Mucosa of descending colon (tissue), 3 donors: ENCODE data around the gene URAD. TPM values are rescaled to one million over a fixed set of nuclear protein-coding genes. Genes with fewer than 3 reads are reported as not detected.

Experiments
- ATAC-seq: fragments of 200-7000 bp; cut with Tn5 transposase; one replicate; pipeline ENCODE4 v1.9.1; 2020; ENCODE audit warnings: mild to moderate bottlenecking, moderate library complexity
- DNase-seq, 3 donors: peaks; one replicate each; pipeline ENCODE4 v3.0.0-alpha.2; 2020
- H3K36me3 ChIP-seq: fragments of 200-600 bp; one replicate; pipeline ENCODE4 v1.8.0; 2021; ENCODE audit warnings: low read depth, mild to moderate bottlenecking
- H3K4me1 ChIP-seq: fragments of 200-600 bp; one replicate; pipeline ENCODE4 v1.8.0; 2021; ENCODE audit warnings: low read depth, mild to moderate bottlenecking
- H3K4me3 ChIP-seq: fragments of 200-600 bp; one replicate; pipeline ENCODE4 v1.8.0; 2021; ENCODE audit warnings: mild to moderate bottlenecking
- H3K9me3 ChIP-seq: fragments of 200-600 bp; one replicate; pipeline ENCODE4 v1.8.0; 2021; ENCODE audit warnings: mild to moderate bottlenecking
- intact Hi-C, 2 donors: fragments of 100-400 bp; cut with DNase I in 1 of 2; cut with micrococcal nuclease in 1 of 2; formaldehyde crosslinking; loops; one replicate each; pipeline versions ENCODE4 v1.11.0 to v1.11.1; 2022; cut with DNase I, micrococcal nuclease
- total RNA-seq, 3 donors: library from RNA; stranded (reverse); fragmentation: NEBNext Ultra II Directional in 2 of 3; extraction: Animal tissue kit (Norgen Biotek cat#: 25700) in 2 of 3; gene quantifications; one replicate each; pipeline versions ENCODE4 v1.2.1 to v1.2.4, GENCODE V29; 2021 to 2023
- TF ChIP-seq, protein P1 (sequence below): fragments of 200-600 bp; IDR thresholded peaks from one replicate; pipeline ENCODE4 v1.8.0; 2022; ENCODE audit warnings: antibody characterized with exemption, mild to moderate bottlenecking
- donor health status: DM: no; HTN: no; CAD: no; lungs with moderate emphysema.
- donor health status: DM: no; HTN: no; CAD: no.
- donor health status: DM: no; HTN: yes; CAD: no.

URAD gene
- total RNA-seq, 3 donors from 2014 or later = 17.9 to 62.9 (median 23.9) TPM

DNA sequence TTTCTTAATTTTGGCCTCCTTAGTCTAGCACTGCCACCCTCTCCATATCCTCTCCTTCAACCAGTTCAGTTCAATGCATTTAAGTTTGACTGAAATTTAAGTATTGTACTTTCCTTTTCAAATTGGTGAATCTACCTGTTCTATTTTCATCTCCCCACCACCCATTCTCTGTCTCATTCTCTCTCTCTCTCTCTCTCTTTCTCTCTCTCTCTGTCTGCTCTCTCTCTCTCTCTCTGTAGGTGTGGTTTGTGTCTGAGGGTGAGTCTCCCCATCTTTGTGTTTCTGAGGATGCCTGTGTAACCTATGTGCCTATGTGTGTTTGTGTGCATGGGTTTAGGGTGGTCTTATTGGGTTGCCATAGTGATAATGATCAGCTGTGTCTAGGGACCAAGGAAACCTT is 58.6 kb downstream of the URAD start:
- no peak overlapping the region for H3K4me3 ChIP-seq
- no peak for DNase-seq
- TF ChIP-seq, protein P1, sequence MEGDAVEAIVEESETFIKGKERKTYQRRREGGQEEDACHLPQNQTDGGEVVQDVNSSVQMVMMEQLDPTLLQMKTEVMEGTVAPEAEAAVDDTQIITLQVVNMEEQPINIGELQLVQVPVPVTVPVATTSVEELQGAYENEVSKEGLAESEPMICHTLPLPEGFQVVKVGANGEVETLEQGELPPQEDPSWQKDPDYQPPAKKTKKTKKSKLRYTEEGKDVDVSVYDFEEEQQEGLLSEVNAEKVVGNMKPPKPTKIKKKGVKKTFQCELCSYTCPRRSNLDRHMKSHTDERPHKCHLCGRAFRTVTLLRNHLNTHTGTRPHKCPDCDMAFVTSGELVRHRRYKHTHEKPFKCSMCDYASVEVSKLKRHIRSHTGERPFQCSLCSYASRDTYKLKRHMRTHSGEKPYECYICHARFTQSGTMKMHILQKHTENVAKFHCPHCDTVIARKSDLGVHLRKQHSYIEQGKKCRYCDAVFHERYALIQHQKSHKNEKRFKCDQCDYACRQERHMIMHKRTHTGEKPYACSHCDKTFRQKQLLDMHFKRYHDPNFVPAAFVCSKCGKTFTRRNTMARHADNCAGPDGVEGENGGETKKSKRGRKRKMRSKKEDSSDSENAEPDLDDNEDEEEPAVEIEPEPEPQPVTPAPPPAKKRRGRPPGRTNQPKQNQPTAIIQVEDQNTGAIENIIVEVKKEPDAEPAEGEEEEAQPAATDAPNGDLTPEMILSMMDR = no peak
- intact Hi-C loops = no loop called here
- ATAC-seq = no peak
- H3K4me1 ChIP-seq = no peaks in the 10 kb centered on the region
- H3K36me3 ChIP-seq = no peaks in the 10 kb centered on the region
- no peaks in the 10 kb centered on the region for H3K9me3 ChIP-seq

DNA sequence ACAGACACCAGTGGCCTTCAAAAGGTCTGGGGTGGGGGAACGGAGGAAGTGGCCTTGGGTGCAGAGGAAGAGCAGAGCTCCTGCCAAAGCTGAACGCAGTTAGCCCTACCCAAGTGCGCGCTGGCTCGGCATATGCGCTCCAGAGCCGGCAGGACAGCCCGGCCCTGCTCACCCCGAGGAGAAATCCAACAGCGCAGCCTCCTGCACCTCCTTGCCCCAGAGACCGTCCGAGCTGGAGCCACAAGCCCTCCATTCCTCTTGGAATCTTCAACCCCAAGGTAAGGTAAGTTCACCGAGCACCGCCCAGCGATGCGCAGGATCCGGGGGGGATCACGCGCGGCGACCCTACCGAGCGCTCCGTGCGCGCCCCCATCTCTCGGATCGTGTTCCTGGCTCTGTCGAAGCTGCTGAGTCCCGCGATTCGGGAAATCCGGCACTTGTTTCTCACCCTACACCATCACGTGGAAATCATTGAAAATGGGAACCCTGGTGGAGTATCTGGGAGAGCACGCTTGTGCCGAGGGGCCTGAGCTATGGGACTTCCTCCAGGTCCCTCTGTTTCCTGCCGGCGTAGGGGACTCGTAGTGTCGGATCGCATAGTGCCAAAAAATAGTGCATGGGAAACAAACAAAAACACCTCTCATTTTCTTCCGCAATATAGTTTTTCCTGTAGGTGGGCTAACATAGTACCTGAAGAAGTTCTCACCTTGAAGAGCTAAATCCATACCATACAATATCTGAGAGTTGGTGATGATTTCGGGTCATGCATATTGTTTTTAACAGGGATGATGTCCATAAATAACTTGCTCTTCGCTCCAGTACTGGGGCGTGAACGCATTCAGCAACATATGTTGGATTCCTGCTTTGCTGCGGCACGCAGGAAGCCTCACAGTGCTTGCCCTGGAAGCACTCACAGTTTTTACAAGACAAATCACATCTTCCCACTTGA is 59.4 kb downstream of the URAD start:
- intact Hi-C loops = no loop called here

DNA sequence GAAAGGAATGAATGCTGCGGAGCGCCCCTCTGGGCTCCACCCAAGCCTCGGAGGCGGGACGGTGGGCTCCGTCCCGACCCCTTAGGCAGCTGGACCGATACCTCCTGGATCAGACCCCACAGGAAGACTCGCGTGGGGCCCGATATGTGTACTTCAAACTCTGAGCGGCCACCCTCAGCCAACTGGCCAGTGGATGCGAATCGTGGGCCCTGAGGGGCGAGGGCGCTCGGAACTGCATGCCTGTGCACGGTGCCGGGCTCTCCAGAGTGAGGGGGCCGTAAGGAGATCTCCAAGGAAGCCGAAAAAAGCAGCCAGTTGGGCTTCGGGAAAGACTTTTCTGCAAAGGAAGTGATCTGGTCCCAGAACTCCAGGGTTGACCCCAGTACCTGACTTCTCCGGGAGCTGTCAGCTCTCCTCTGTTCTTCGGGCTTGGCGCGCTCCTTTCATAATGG is 60.1 kb downstream of the URAD start:
- Histone ChIP-seq H3K4me3 (no peak overlapping the region), H3K9me3 (no peaks in the 10 kb centered on the region), H3K36me3 (no peaks in the 10 kb centered on the region), H3K4me1 (peaks cover 2% of the 10 kb centered on the region)
- intact Hi-C loops = no loop called here
- ATAC-seq (no peak), DNase-seq (no peak)
- TF ChIP-seq, protein P1 = no peak

More for the DNA sequence above, 59.4 kb downstream of the URAD start:
- H3K4me1 ChIP-seq = peaks cover 2% of the 10 kb centered on the region
- DNase-seq (no peak), ATAC-seq (no peak)
- H3K4me3 ChIP-seq = no peak overlapping the region
- TF ChIP-seq, protein P1 = no peak
- H3K36me3 ChIP-seq = no peaks in the 10 kb centered on the region
- no peaks in the 10 kb centered on the region for H3K9me3 ChIP-seq

Other genes starting within 250 kb of the URAD start
- gene GSX1, start 196.2 kb downstream of the URAD start, total RNA-seq = not detected
- 1 to 10 TPM in 1 of 3 donors, under 1 TPM in 1, not detected in 1; 0.72 to 1.5 TPM for gene PDX1, start 68.7 kb downstream of the URAD start, total RNA-seq
- gene CDX2, start 19.4 kb downstream of the URAD start, total RNA-seq = 100 to 1,000 TPM; 113 to 349 (median 240) TPM
- gene FLT3, start 111.9 kb upstream of the URAD start, total RNA-seq = under 1 TPM; 0.09 to 0.51 (median 0.41) TPM
- 10 to 100 TPM; 28.4 to 43.7 (median 40.2) TPM for gene PAN3, start 149.9 kb upstream of the URAD start, total RNA-seq